Measurements from ENCODE around the gene MECR. TPM values are rescaled to one million over a fixed set of nuclear protein-coding genes. Genes with fewer than 3 reads are reported as not detected.

The MECR gene
- polyA plus RNA-seq, 1 donor (not counting 4 experiments of a cell fraction or from before 2014, with no cell fraction given) = 20.7 TPM

- Histone ChIP-seq H4K20me1 (ENCODE audit: control insufficient read depth, extremely low read depth, insufficient read depth, low read length) (no peaks in the 10 kb centered on the region), H3K9ac (ENCODE audit: control insufficient read depth, extremely low read depth, insufficient read depth, low read length) (peak overlapping the region; percentile 64), H3K4me1 (ENCODE audit: control insufficient read depth, extremely low read depth, insufficient read depth, low read length) (peaks cover 20% of the 10 kb centered on the region), H3K27ac (ENCODE audit: control insufficient read depth, insufficient read depth, low read length) (no peak overlapping the region), H3K9me1 (ENCODE audit: control insufficient read depth, extremely low read depth, insufficient read depth, low read length) (no peaks in the 10 kb centered on the region), H3K27me3 (ENCODE audit: control insufficient read depth, extremely low read depth, insufficient read depth, low read length) (peaks cover 17% of the 10 kb centered on the region), H3K36me3 (ENCODE audit: control insufficient read depth in 2 of 2, extremely low read depth in 1 of 2, insufficient read depth in 2 of 2, low read length in 2 of 2) (no peaks in the 10 kb centered on the region), H3K79me2 (ENCODE audit: control insufficient read depth, insufficient read depth, low read length) (no peaks in the 10 kb centered on the region), H3K4me2 (ENCODE audit: control insufficient read depth, extremely low read depth, insufficient read depth, low read depth, low read length) (peak overlapping the region; percentile 100), H2AFZ (ENCODE audit: control insufficient read depth, low read length) (peak overlapping the region; percentile 89), H3K4me3 (ENCODE audit: control insufficient read depth in 2 of 3, extremely low read depth in 1 of 3, insufficient read depth in 2 of 3, low read depth in 1 of 3, low read length in 3 of 3) (peak overlapping the region; percentile 53 to 78 (median 74)), H3K9me3 (ENCODE audit: control insufficient read depth, low read depth, low read length) (no peaks in the 10 kb centered on the region)
- DNase-seq (ENCODE audit: low read depth, low spot score) (no peak), FAIRE-seq (no peak)
- dilution Hi-C loops (cut with MboI; ENCODE audit: extremely low pct_ligation_motif_present, low sequenced_read_pairs) = loop anchor here (25.0 kb wide), 1 partner anchor 125 kb away; no protein-coding TSS in a partner anchor
- TF ChIP-seq EZH2 (IDR thresholded peaks at IDR 0.05; ENCODE audit: low read length) (peak; percentile 76), CTCF (optimal IDR thresholded peaks at IDR 0.05 in 1 of 3, IDR thresholded peaks at IDR 0.05 in 1 of 3, conservative IDR thresholded peaks at IDR 0.05 in 1 of 3; ENCODE audit: extremely low read depth in 1 of 3, insufficient read depth in 2 of 3, low read length in 3 of 3) (no peak)
Measured at GRCh38 chr1:29237129-29237821, 6.5 kb upstream of the MECR start.

DNA sequence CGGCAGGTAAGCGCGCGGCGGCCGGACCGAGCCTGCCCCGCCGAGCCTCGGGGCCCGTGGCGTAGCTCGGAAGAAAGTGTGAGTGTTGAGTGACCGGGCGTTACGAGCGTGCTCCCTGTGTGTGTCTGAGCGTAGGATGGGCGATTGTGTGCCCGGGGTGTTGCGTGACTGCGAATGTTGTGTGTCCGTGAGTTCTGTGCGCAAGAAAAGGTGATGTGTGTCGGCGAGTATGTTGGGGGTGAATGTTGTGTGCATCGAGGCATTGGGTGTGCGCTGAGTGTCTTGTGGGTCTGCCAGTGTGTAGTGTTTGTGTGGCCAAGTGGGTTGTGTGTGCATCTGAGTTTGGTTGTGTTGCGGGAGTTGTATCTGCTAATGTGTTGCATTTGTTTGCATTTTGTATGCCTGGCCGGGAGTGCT is 6.0 kb upstream of the MECR start:
- no peaks in the 10 kb centered on the region for H3K36me3 ChIP-seq (ENCODE audit: control insufficient read depth in 2 of 2, extremely low read depth in 1 of 2, insufficient read depth in 2 of 2, low read length in 2 of 2)
- peaks cover 20% of the 10 kb centered on the region for H3K4me1 ChIP-seq (ENCODE audit: control insufficient read depth, extremely low read depth, insufficient read depth, low read length)
- no peaks in the 10 kb centered on the region for H3K79me2 ChIP-seq (ENCODE audit: control insufficient read depth, insufficient read depth, low read length)
- dilution Hi-C loops (cut with MboI; ENCODE audit: extremely low pct_ligation_motif_present, low sequenced_read_pairs) = loop anchor here (25.0 kb wide), 1 partner anchor 126 kb away; no protein-coding TSS in a partner anchor
- no peaks in the 10 kb centered on the region for H3K9me3 ChIP-seq (ENCODE audit: control insufficient read depth, low read depth, low read length)
- H2AFZ ChIP-seq (ENCODE audit: control insufficient read depth, low read length) = peak overlapping the region; percentile 89
- peak overlapping the region; percentile 100 for H3K4me2 ChIP-seq (ENCODE audit: control insufficient read depth, extremely low read depth, insufficient read depth, low read depth, low read length)
- peaks cover 17% of the 10 kb centered on the region for H3K27me3 ChIP-seq (ENCODE audit: control insufficient read depth, extremely low read depth, insufficient read depth, low read length)
- no peaks in the 10 kb centered on the region for H3K9me1 ChIP-seq (ENCODE audit: control insufficient read depth, extremely low read depth, insufficient read depth, low read length)
- H4K20me1 ChIP-seq (ENCODE audit: control insufficient read depth, extremely low read depth, insufficient read depth, low read length) = no peaks in the 10 kb centered on the region
- no peak for TF ChIP-seq CTCF (optimal IDR thresholded peaks at IDR 0.05 in 1 of 3, IDR thresholded peaks at IDR 0.05 in 1 of 3, conservative IDR thresholded peaks at IDR 0.05 in 1 of 3; ENCODE audit: extremely low read depth in 1 of 3, insufficient read depth in 2 of 3, low read length in 3 of 3)
- no peak for TF ChIP-seq EZH2 (IDR thresholded peaks at IDR 0.05; ENCODE audit: low read length)
- peak overlapping the region; percentile 64 for H3K9ac ChIP-seq (ENCODE audit: control insufficient read depth, extremely low read depth, insufficient read depth, low read length)
- H3K4me3 ChIP-seq (ENCODE audit: control insufficient read depth in 2 of 3, extremely low read depth in 1 of 3, insufficient read depth in 2 of 3, low read depth in 1 of 3, low read length in 3 of 3) = peak overlapping the region; percentile 53 to 78 (median 74)
- FAIRE-seq (peak; percentile 53), DNase-seq (ENCODE audit: low read depth, low spot score) (no peak)
- peak overlapping the region; percentile 26 for H3K27ac ChIP-seq (ENCODE audit: control insufficient read depth, insufficient read depth, low read length)

Data from keratinocyte (primary cell).